Measurements from ENCODE around the gene SNIP1.
"Not testable (repeated sequence)": the region's sequence is repeated elsewhere in the genome, so short reads cannot be mapped to it uniquely, and the experiment has no call there.

SNIP1 gene

GRCh38 chr1:37553927-37554808 is at the start of gene SNIP1:
SNIP1 (minus strand) TSS chr1:37554293; CDS start chr1:37554229, 64 bp downstream.
- peak; percentile 86 for DNase-seq

GRCh38 chr1:37602750-37603694 is 48.9 kb upstream of the SNIP1 start:
- peak; percentile 14 for DNase-seq

- DNase-seq, result no peak
Measured at GRCh38 chr1:37601441-37601840, 47.3 kb upstream of the SNIP1 start.

- no peak for DNase-seq
Measured at GRCh38 chr1:37599940-37600339, 45.8 kb upstream of the SNIP1 start.

GRCh38 chr1:37596182-37596667 is 42.1 kb upstream of the SNIP1 start:
- no peak for DNase-seq

- DNase-seq, result peak; percentile 97
Measured at GRCh38 chr1:37595440-37596181, 41.5 kb upstream of the SNIP1 start, which contains the start of gene GNL2. GNL2 (minus strand) TSS chr1:37595937; CDS start chr1:37595822, 115 bp downstream.

- no peak for DNase-seq
Measured at GRCh38 chr1:37593726-37594125, 39.6 kb upstream of the SNIP1 start.

- DNase-seq, result no peak
Measured at GRCh38 chr1:37588939-37589338, 34.8 kb upstream of the SNIP1 start.

- DNase-seq, result not testable (repeated sequence)
Measured at GRCh38 chr1:37584544-37584943, 30.5 kb upstream of the SNIP1 start.

- DNase-seq, result no peak
Measured at GRCh38 chr1:37575692-37576091, 21.6 kb upstream of the SNIP1 start.

GRCh38 chr1:37574834-37575480 is 20.9 kb upstream of the SNIP1 start:
- DNase-seq, result no peak

- no peak for DNase-seq
Measured at GRCh38 chr1:37570528-37571334, 16.6 kb upstream of the SNIP1 start.

- no peak for DNase-seq
Measured at GRCh38 chr1:37567023-37567422, 12.9 kb upstream of the SNIP1 start.

- no peak for DNase-seq
Measured at GRCh38 chr1:37564892-37565291, 10.8 kb upstream of the SNIP1 start.

GRCh38 chr1:37562984-37563383 is 8.9 kb upstream of the SNIP1 start:
- no peak for DNase-seq

- DNase-seq, result peak; percentile 8
Measured at GRCh38 chr1:37561133-37562132, 7.3 kb upstream of the SNIP1 start.

- no peak for DNase-seq
Measured at GRCh38 chr1:37560401-37561132, 6.5 kb upstream of the SNIP1 start.

- not testable (repeated sequence) for DNase-seq
Measured at GRCh38 chr1:37559957-37560379, 5.9 kb upstream of the SNIP1 start.

- DNase-seq, result no peak
Measured at GRCh38 chr1:37559080-37559479, 5.0 kb upstream of the SNIP1 start.
